ENCODE data around the gene ELAC2.

DNA sequence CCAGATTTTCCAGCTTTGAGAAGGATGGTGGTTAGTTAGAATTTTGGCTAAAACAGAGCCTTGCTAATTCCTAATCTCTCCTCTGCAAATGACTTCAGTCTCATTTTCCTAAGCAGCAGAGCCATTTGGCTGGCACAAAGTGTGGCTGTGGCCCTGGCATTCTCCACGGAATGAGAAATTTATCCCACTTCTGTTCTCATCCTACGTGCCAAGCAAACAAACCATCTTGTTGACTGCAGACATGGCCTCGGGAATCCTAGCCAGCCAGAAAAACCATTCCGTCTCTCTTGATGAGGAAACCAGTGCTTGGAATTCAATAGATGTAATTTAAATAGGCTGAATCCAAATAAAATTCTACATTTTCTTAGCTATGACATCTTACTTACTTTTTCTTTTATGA, 34.1 kb upstream of the ELAC2 start:
- TF ChIP-seq POLR2A (IDR thresholded peaks at IDR 0.05): no peak
- TF ChIP-seq, protein P1, sequence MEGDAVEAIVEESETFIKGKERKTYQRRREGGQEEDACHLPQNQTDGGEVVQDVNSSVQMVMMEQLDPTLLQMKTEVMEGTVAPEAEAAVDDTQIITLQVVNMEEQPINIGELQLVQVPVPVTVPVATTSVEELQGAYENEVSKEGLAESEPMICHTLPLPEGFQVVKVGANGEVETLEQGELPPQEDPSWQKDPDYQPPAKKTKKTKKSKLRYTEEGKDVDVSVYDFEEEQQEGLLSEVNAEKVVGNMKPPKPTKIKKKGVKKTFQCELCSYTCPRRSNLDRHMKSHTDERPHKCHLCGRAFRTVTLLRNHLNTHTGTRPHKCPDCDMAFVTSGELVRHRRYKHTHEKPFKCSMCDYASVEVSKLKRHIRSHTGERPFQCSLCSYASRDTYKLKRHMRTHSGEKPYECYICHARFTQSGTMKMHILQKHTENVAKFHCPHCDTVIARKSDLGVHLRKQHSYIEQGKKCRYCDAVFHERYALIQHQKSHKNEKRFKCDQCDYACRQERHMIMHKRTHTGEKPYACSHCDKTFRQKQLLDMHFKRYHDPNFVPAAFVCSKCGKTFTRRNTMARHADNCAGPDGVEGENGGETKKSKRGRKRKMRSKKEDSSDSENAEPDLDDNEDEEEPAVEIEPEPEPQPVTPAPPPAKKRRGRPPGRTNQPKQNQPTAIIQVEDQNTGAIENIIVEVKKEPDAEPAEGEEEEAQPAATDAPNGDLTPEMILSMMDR (IDR thresholded peaks at IDR 0.05): no peak
